H9 (cell line): ENCODE data around the gene AFF4. TPM values are rescaled to one million over a fixed set of nuclear protein-coding genes. Genes with fewer than 3 reads are reported as not detected.

Experiments
- DNase-seq: peaks from one replicate; pipeline ENCODE4 v3.0.0-alpha.2; 2017
- H2AFZ ChIP-seq: one replicate; pipeline ENCODE4 v1.6.1; 2013; ENCODE audit warnings: mild to moderate bottlenecking, low read length, control low read depth, moderate library complexity
- H2AK5ac ChIP-seq: 2 replicates; pipeline ENCODE4 v1.6.1; 2013; ENCODE audit warnings: low read length, control low read depth, mixed read lengths; ENCODE audit not compliant: insufficient read length
- H2BK120ac ChIP-seq: one replicate; pipeline ENCODE4 v1.6.1; 2013; ENCODE audit warnings: low read depth, mild to moderate bottlenecking, low read length, control low read depth, inconsistent platforms; ENCODE audit not compliant: poor library complexity, severe bottlenecking
- H2BK12ac ChIP-seq: 2 replicates; pipeline ENCODE4 v1.6.1; 2013; ENCODE audit warnings: low read length, control low read depth, mixed read lengths, low read depth; ENCODE audit not compliant: insufficient read length
- H2BK15ac ChIP-seq: 2 replicates; pipeline ENCODE4 v1.6.1; 2013; ENCODE audit warnings: low read depth, low read length, control low read depth
- H2BK20ac ChIP-seq: one replicate; pipeline ENCODE4 v1.6.1; 2013; ENCODE audit warnings: low read depth, mild to moderate bottlenecking, low read length, control low read depth, inconsistent platforms; ENCODE audit not compliant: poor library complexity, severe bottlenecking
- H2BK5ac ChIP-seq: 2 replicates; pipeline ENCODE4 v1.6.1; 2013; ENCODE audit warnings: low read length, control low read depth, mixed read lengths; ENCODE audit not compliant: insufficient read length
- H3K14ac ChIP-seq: 2 replicates; pipeline ENCODE4 v1.6.1; 2013; ENCODE audit warnings: low read length, control low read depth; ENCODE audit not compliant: insufficient read depth
- H3K18ac ChIP-seq: 2 replicates; pipeline ENCODE4 v1.6.1; 2013; ENCODE audit warnings: low read depth, mild to moderate bottlenecking, mixed read lengths, low read length, control low read depth; ENCODE audit not compliant: insufficient read length
- H3K23ac ChIP-seq: 2 replicates; pipeline ENCODE4 v1.6.1; 2013; ENCODE audit warnings: low read length, control low read depth, mixed read lengths, low read depth; ENCODE audit not compliant: insufficient read length
- H3K23me2 ChIP-seq: 2 replicates; pipeline ENCODE4 v1.6.1; 2013; ENCODE audit warnings: low read depth, mild to moderate bottlenecking, mixed read lengths, low read length, control low read depth; ENCODE audit not compliant: insufficient read length, poor library complexity, severe bottlenecking
- H3K27ac ChIP-seq: 2 replicates; pipeline ENCODE4 v1.5.1; 2013; ENCODE audit warnings: low read length, control low read depth, mixed read lengths, low read depth; ENCODE audit not compliant: insufficient read length
- H3K27me3 ChIP-seq: 2 replicates; pipeline ENCODE4 v1.6.1; 2013; ENCODE audit warnings: low read length, control low read depth, inconsistent platforms; ENCODE audit not compliant: insufficient read depth
- H3K4ac ChIP-seq: 2 replicates; pipeline ENCODE4 v1.6.1; 2013; ENCODE audit warnings: low read depth, mild to moderate bottlenecking, control low read depth, inconsistent platforms, low read length, moderate library complexity
- H3K4me1 ChIP-seq: 2 replicates; pipeline ENCODE4 v1.6.1; 2013; ENCODE audit warnings: low read length, control low read depth, inconsistent platforms; ENCODE audit not compliant: insufficient read depth
- H3K4me2 ChIP-seq: 2 replicates; pipeline ENCODE4 v1.6.1; 2013; ENCODE audit warnings: low read length, control low read depth, mixed read lengths; ENCODE audit not compliant: insufficient read length, insufficient read depth
- H3K56ac ChIP-seq: 2 replicates; pipeline ENCODE4 v1.6.1; 2013; ENCODE audit warnings: low read depth, mild to moderate bottlenecking, mixed read lengths, low read length, control low read depth; ENCODE audit not compliant: insufficient read length
- H3K79me1 ChIP-seq: 2 replicates; pipeline ENCODE4 v1.6.1; 2013; ENCODE audit warnings: low read depth, mild to moderate bottlenecking, moderate library complexity, low read length, control low read depth, inconsistent platforms; ENCODE audit not compliant: insufficient read depth, poor library complexity, severe bottlenecking
- H3K79me2 ChIP-seq: 2 replicates; pipeline ENCODE4 v1.6.1; 2013; ENCODE audit warnings: low read length, control low read depth, inconsistent platforms; ENCODE audit not compliant: insufficient read depth
- H3K9ac ChIP-seq: 2 replicates; pipeline ENCODE4 v1.6.1; 2013; ENCODE audit warnings: low read length, control low read depth, mixed read lengths; ENCODE audit not compliant: insufficient read length; ENCODE audit errors: extremely low read depth
- H3K9me3 ChIP-seq: one replicate; pipeline ENCODE4 v1.6.1; 2013; ENCODE audit warnings: low read depth, low read length, inconsistent platforms; ENCODE audit not compliant: control insufficient read depth
- H3T11ph ChIP-seq: one replicate; pipeline ENCODE4 v1.6.1; 2013; ENCODE audit warnings: mild to moderate bottlenecking, low read length, control low read depth, inconsistent platforms
- H4K20me1 ChIP-seq: one replicate; pipeline ENCODE4 v1.6.1; 2013; ENCODE audit not compliant: control insufficient read depth, insufficient read length, insufficient read depth
- H4K5ac ChIP-seq: 2 replicates; pipeline ENCODE4 v1.6.1; 2013; ENCODE audit warnings: low read depth, mild to moderate bottlenecking, mixed read lengths, low read length, control low read depth; ENCODE audit not compliant: insufficient read length
- H4K8ac ChIP-seq: replicated peaks from 2 replicates; pipeline ENCODE4 v1.6.1; 2013; ENCODE audit warnings: low read length, control low read depth, mixed read lengths, low read depth; ENCODE audit not compliant: insufficient read length
- H4K91ac ChIP-seq: 2 replicates; pipeline ENCODE4 v1.6.1; 2013; ENCODE audit warnings: low read depth, mild to moderate bottlenecking, moderate library complexity, mixed read lengths, low read length, control low read depth; ENCODE audit not compliant: insufficient read length
- H3K27ac Mint-ChIP-seq, 3 experiments: 2 replicates in 2 of 3; 3 replicates in 1 of 3; pipeline ENCODE4 v1.8.0; 2020 to 2021; ENCODE audit warnings: mixed read lengths in 3 of 3, mild to moderate bottlenecking in 1 of 3, moderate library complexity in 1 of 3
- H3K27me3 Mint-ChIP-seq: 2 replicates; pipeline ENCODE4 v1.8.0; 2021; ENCODE audit warnings: low read depth, mild to moderate bottlenecking, moderate library complexity, mixed read lengths
- H3K36me3 Mint-ChIP-seq, 3 experiments: 2 replicates in 2 of 3; 3 replicates in 1 of 3; pipeline ENCODE4 v1.8.0; 2020 to 2021; ENCODE audit warnings: low read depth in 3 of 3, mixed read lengths in 3 of 3; ENCODE audit not compliant: insufficient read depth in 1 of 3
- H3K4me1 Mint-ChIP-seq, 2 experiments: 2 replicates each; pipeline ENCODE4 v1.8.0; 2020; ENCODE audit warnings: mixed read lengths in 2 of 2
- H3K4me3 Mint-ChIP-seq, 2 experiments: 2 replicates in 1 of 2; 3 replicates in 1 of 2; pipeline ENCODE4 v1.8.0; 2020 to 2021; ENCODE audit warnings: mild to moderate bottlenecking in 2 of 2, mixed read lengths in 2 of 2, moderate library complexity in 1 of 2
- H3K9me3 Mint-ChIP-seq, 2 experiments: 2 replicates in 1 of 2; 3 replicates in 1 of 2; pipeline ENCODE4 v1.8.0; 2020; ENCODE audit warnings: mild to moderate bottlenecking in 2 of 2, mixed read lengths in 2 of 2, moderate library complexity in 1 of 2
- WGBS: extraction: QIAGEN DNeasy Blood & Tissue Kit; methylation state at CpG from one replicate; pipeline ENCODE4 v1.1.7; 2013; ENCODE audit warnings: missing lambda C conversion rate, low lambda C conversion rate, mixed read lengths; ENCODE audit not compliant: insufficient read length; ENCODE audit errors: extremely low coverage; 5-methylcytosine and 5-hydroxymethylcytosine counted together
- total RNA-seq: library from RNA; stranded (reverse); gene quantifications from 2 replicates; pipeline ENCODE4 v1.2.1, GENCODE V29; 2021
- TF ChIP-seq, protein P1 (sequence below): fragments of 200-600 bp; sonication (generic); conservative IDR thresholded peaks from 3 replicates; pipeline ENCODE4 v1.8.0; 2021; ENCODE audit warnings: antibody characterized with exemption, mild to moderate bottlenecking

AFF4 gene
- total RNA-seq, 1 experiment from 2014 or later = 73.2 TPM

DNA sequence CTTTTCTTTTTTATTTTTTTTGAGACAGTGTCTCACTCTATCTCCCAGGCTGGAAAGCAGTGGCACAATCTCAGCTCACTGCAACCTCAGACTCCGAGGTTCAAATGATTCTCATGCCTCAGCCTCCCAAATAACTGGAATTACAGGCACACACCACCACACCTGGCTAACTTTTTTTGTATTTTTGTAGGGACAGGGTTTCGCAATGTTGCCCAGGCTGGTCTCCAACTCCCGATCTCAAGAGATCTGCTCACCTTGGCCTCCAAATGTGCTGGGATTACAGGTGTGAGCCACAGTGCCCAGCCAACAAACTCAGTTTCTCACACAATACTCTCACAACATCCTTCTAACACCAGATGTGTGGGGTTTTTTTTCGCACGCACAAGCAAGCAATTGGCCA lies 22.1 kb downstream of the AFF4 start:
- no peak overlapping the region for H2BK15ac ChIP-seq
- H3K27me3 ChIP-seq = no peaks in the 10 kb centered on the region
- no peak overlapping the region for H2BK12ac ChIP-seq
- no peak overlapping the region for H3K27ac ChIP-seq
- Mint-ChIP-seq H3K9me3 (no peaks in the 10 kb centered on the region), H3K4me1 (no peaks in the 10 kb centered on the region), H3K27ac (peak overlapping the region in 1 of 3 experiments; percentile 93; a peak in 1 of 7 replicates), H3K36me3 (peaks cover 8 to 18% (median 13%) of the 10 kb centered on the region in 3 experiments; a peak in 5 of 7 replicates), H3K27me3 (no peaks in the 10 kb centered on the region), H3K4me3 (no peak overlapping the region)
- H3K4me2 ChIP-seq = no peak overlapping the region
- H3K9me3 ChIP-seq = no peaks in the 10 kb centered on the region
- H4K5ac ChIP-seq = no peak overlapping the region
- no peak overlapping the region for H2BK120ac ChIP-seq
- H2AFZ ChIP-seq = no peak overlapping the region
- no peak overlapping the region for H2BK20ac ChIP-seq
- TF ChIP-seq, protein P1, sequence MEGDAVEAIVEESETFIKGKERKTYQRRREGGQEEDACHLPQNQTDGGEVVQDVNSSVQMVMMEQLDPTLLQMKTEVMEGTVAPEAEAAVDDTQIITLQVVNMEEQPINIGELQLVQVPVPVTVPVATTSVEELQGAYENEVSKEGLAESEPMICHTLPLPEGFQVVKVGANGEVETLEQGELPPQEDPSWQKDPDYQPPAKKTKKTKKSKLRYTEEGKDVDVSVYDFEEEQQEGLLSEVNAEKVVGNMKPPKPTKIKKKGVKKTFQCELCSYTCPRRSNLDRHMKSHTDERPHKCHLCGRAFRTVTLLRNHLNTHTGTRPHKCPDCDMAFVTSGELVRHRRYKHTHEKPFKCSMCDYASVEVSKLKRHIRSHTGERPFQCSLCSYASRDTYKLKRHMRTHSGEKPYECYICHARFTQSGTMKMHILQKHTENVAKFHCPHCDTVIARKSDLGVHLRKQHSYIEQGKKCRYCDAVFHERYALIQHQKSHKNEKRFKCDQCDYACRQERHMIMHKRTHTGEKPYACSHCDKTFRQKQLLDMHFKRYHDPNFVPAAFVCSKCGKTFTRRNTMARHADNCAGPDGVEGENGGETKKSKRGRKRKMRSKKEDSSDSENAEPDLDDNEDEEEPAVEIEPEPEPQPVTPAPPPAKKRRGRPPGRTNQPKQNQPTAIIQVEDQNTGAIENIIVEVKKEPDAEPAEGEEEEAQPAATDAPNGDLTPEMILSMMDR = no peak
- H3K4me1 ChIP-seq = no peaks in the 10 kb centered on the region
- H2AK5ac ChIP-seq = no peak overlapping the region
- H3K79me2 ChIP-seq = peaks cover 27% of the 10 kb centered on the region; the same call in 1 of the 2 replicates
- H4K8ac ChIP-seq = no peak overlapping the region
- no peak overlapping the region for H2BK5ac ChIP-seq
- H3T11ph ChIP-seq = no peak overlapping the region
- H3K18ac ChIP-seq = no peak overlapping the region
- WGBS = no CpG with 5 or more reads among the region's 5 CpGs
- H3K23me2 ChIP-seq = no peaks in the 10 kb centered on the region
- H3K23ac ChIP-seq = no peak overlapping the region
- H3K56ac ChIP-seq = no peak overlapping the region
- no peaks in the 10 kb centered on the region for H4K20me1 ChIP-seq
- H4K91ac ChIP-seq = no peak overlapping the region
- no peak overlapping the region for H3K4ac ChIP-seq
- DNase-seq = no peak
- H3K9ac ChIP-seq = no peak overlapping the region
- peaks cover 14% of the 10 kb centered on the region for H3K79me1 ChIP-seq
- H3K14ac ChIP-seq = no peak overlapping the region
